ENCODE measurements around the gene VSTM4.
A peak's percentile ranks its signal among the peaks of the same experiment; 100 is the strongest.

The VSTM4 gene

DNA sequence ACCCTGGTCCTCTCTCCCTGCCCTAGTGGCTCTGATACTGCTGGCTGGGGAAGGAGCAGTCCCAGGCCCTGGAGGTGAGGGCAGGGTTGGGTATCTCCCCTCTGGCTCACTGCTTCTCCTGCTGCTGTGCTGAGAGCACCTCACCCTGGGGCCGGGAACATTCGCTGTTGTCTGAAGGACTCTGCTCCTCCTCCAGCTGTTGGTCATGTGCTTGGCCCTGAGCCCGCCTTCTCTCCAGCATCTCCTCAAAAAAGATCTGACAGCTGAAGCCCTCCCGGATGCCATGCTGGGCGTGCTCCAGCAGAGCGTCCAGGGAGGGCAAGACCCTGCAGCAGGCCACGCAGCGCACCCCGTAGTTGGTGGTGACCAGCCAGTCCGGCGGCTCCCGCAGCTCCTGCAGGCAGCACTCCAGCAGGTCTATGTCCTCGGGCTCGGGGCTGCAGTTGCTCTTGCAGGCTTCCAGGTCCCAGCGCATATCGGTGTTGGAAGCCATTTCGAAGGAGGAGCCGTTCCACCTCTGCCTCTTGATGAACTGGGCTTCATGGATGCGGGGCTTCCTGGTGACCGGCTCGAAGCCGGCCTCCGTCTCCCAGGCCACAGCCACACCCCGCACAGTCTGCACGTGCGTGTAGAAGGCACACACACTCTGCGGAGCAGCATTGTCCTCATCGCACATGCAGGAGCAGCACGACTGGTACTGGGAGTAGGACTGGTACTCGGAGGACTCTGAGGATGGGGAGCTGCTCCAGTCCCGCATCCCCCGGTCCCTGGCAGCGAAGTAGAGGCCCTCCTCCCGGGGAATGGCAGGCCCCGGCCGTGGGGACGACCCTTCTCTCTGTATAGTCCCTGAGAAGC is 16.4 kb upstream of the VSTM4 start:
- Histone ChIP-seq H3K4me1 (ENCODE audit: control insufficient read depth in 1 of 2, insufficient read depth in 2 of 2, low read length in 2 of 2) (no peaks in the 10 kb centered on the region), H3K36me3 (ENCODE audit: control insufficient read depth in 1 of 2, insufficient read depth in 2 of 2, low read length in 2 of 2) (no peaks in the 10 kb centered on the region), H3K27me3 (ENCODE audit: low read depth, low read length) (no peaks in the 10 kb centered on the region), H3K4me3 (ENCODE audit: low read depth in 1 of 2, low read length in 2 of 2) (no peak overlapping the region), H3K27ac (ENCODE audit: low read length) (no peak overlapping the region), H3K9me3 (ENCODE audit: control insufficient read depth in 1 of 2, low read length in 2 of 2) (no peaks in the 10 kb centered on the region)

DNA sequence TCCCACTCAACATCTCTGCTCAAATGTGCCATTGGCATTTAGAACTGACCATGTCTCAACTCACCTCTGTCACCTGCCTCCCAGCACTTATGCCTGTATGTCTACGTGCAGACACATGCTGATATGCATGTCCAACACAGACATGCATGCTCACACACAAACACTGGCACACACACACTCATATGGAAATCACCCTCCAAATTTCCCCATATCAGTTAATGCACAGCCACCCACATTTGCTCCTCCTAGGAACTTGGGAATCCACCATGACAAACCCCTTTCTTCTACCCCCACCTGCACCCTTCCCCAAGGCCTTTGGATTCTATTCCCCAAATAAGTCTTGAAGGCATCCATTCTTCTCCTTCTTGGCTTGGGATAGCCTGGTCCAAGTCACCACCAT is 14.1 kb upstream of the VSTM4 start:
- Histone ChIP-seq H3K9me3 (ENCODE audit: control insufficient read depth in 1 of 2, low read length in 2 of 2) (no peaks in the 10 kb centered on the region), H3K4me3 (ENCODE audit: low read depth in 1 of 2, low read length in 2 of 2) (no peak overlapping the region), H3K27ac (ENCODE audit: low read length) (no peak overlapping the region), H3K36me3 (ENCODE audit: control insufficient read depth in 1 of 2, insufficient read depth in 2 of 2, low read length in 2 of 2) (no peaks in the 10 kb centered on the region), H3K4me1 (ENCODE audit: control insufficient read depth in 1 of 2, insufficient read depth in 2 of 2, low read length in 2 of 2) (no peaks in the 10 kb centered on the region), H3K27me3 (ENCODE audit: low read depth, low read length) (no peaks in the 10 kb centered on the region)

DNA sequence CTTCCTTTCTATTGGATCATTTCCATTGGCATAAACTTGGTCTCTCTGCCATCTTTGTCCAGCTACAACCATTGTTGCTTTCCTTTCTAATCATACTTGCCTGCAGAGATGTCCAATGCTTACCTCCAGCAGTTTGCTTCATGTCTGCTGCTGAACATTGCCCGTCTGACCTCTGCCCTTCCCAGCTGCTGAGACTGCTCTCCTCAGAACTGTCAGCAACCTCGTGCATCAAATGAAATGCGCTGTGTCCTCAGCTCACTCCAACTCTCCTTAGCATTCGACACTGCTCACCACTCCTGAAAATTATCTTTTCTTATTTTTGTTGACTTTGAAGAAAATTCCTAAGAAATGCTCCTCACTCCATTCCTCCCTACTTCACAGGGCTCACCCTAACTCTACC is 13.5 kb upstream of the VSTM4 start:
- Histone ChIP-seq H3K4me1 (ENCODE audit: control insufficient read depth in 1 of 2, insufficient read depth in 2 of 2, low read length in 2 of 2) (no peaks in the 10 kb centered on the region), H3K27me3 (ENCODE audit: low read depth, low read length) (no peaks in the 10 kb centered on the region), H3K27ac (ENCODE audit: low read length) (no peak overlapping the region), H3K36me3 (ENCODE audit: control insufficient read depth in 1 of 2, insufficient read depth in 2 of 2, low read length in 2 of 2) (no peaks in the 10 kb centered on the region), H3K9me3 (ENCODE audit: control insufficient read depth in 1 of 2, low read length in 2 of 2) (no peaks in the 10 kb centered on the region), H3K4me3 (ENCODE audit: low read depth in 1 of 2, low read length in 2 of 2) (no peak overlapping the region)

DNA sequence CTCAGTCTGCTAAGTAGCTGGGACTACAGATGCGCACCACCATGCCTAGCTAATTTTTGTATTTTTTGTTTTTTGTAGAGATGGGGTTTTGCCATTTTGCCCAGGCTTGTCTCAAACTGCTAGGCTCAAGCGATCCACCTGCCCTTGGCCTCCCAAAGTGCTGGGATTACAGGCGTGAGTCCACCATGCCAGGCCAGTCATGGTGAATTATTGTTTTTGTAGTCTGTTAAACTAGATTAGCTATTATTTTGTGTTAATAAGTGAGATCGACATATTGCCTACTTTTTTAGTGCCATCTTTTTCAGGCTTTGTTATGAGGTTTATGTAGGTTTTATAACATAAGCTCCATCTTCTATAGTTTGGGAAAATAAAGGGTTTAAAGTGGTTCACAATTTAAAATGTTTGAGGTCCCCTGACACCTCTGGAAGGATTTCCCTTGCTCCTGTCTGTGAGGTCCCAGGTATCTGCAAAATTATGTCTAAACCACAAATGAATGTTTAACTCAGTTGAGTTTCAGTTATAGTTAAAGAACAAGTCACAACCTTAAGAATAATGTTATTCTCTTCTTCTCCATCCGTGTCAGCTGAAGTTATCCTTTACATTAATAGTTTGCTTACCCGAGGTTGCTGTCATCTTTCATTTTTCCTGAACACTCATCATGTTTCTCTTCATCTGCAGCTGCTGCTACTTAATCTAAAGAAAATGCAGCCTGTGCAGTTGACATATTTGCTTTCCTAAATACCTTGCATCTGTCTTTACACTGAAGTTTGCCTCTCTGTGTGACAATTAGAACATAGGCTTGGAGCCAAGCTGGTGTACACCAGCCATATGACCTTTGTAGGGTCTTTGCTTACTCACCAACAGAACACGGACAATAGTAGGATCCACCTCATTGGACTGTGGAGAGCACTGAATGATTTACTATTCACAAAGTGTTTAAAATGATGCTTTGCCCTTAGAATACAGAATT is 8.9 kb upstream of the VSTM4 start:
- no peak overlapping the region for H3K4me3 ChIP-seq (ENCODE audit: low read depth in 1 of 2, low read length in 2 of 2)
- H3K27me3 ChIP-seq (ENCODE audit: low read depth, low read length), result no peaks in the 10 kb centered on the region
- no peak overlapping the region for H3K27ac ChIP-seq (ENCODE audit: low read length)
- H3K36me3 ChIP-seq (ENCODE audit: control insufficient read depth in 1 of 2, insufficient read depth in 2 of 2, low read length in 2 of 2), result no peaks in the 10 kb centered on the region
- H3K4me1 ChIP-seq (ENCODE audit: control insufficient read depth in 1 of 2, insufficient read depth in 2 of 2, low read length in 2 of 2), result no peaks in the 10 kb centered on the region
- H3K9me3 ChIP-seq (ENCODE audit: control insufficient read depth in 1 of 2, low read length in 2 of 2), result no peaks in the 10 kb centered on the region

DNA sequence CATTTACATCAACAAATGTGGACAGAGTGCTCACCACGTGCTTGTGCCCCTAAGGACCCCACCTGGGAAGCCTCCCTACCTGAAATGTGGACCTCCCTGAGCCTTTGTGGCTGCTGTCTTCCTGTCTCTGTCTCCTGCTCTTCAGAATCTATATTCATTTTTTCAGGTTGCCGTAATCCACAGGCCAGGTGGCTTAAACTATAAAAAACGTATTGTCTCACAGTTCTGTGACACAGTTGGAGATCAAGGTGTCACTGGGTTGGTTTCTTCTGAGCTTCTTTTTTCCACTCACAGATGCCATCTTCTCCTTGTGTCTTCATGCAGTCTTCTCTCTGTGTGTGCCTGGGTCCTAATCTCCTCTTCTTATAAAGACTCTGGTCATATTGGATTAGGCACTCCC is 5.6 kb upstream of the VSTM4 start:
- Histone ChIP-seq H3K4me3 (ENCODE audit: low read depth in 1 of 2, low read length in 2 of 2) (no peak overlapping the region), H3K27ac (ENCODE audit: low read length) (no peak overlapping the region), H3K36me3 (ENCODE audit: control insufficient read depth in 1 of 2, insufficient read depth in 2 of 2, low read length in 2 of 2) (no peaks in the 10 kb centered on the region), H3K4me1 (ENCODE audit: control insufficient read depth in 1 of 2, insufficient read depth in 2 of 2, low read length in 2 of 2) (no peaks in the 10 kb centered on the region), H3K9me3 (ENCODE audit: control insufficient read depth in 1 of 2, low read length in 2 of 2) (no peaks in the 10 kb centered on the region), H3K27me3 (ENCODE audit: low read depth, low read length) (no peaks in the 10 kb centered on the region)

DNA sequence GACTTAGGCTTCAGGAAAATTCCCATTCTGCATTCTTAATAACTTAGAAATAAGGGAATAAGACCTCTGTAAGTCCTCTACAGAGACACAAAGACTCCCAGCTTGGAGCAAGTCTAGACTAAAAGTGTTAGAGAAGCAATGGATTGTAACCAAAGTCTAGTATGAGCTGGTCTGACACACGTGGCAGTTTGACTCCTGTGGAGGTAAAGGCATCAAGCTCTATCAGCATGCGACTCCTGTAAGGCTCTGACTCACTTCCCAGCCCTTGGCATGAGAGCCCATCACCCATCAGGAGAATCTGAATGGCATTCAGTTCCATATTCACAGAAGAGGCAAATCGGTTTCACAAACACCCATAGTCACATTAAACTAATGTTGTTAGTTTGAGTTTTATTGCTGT is 4.4 kb upstream of the VSTM4 start:
- no peaks in the 10 kb centered on the region for H3K27me3 ChIP-seq (ENCODE audit: low read depth, low read length)
- H3K4me3 ChIP-seq (ENCODE audit: low read depth in 1 of 2, low read length in 2 of 2), result no peak overlapping the region

DNA sequence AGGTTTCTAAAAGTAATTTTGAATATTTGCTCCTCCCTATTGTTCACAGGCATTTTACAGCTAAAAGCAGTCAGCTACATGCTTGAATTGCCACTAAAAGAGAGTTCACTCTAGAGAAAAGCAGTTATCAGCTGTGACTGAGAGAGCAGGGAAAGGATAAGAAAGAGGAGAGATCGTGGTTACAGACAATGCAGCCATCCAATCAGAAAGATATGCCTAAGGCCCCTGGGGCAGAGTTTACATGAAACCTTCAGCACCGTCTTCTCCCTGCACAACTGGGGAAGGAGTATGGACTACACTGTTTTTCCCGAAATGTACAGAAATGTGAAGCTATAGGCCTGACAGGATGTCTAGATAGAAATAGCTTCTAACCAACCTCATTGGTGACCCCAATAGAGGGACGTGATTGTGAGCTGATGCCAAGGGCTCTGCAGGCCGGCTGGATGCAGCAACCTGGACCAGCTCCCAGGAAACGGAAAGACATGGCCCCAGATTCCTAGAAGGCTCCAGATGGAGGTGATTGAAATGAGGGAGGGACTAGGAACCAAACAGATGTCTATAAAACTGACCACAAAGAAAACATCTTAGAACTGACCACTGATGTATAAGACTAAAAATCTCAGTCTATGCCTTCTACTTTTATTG is 3.2 kb upstream of the VSTM4 start:
- Histone ChIP-seq H3K27me3 (ENCODE audit: low read depth, low read length) (no peaks in the 10 kb centered on the region), H3K4me1 (ENCODE audit: control insufficient read depth in 1 of 2, insufficient read depth in 2 of 2, low read length in 2 of 2) (peaks cover 0 to 3% of the 10 kb centered on the region in 2 donors), H3K36me3 (ENCODE audit: control insufficient read depth in 1 of 2, insufficient read depth in 2 of 2, low read length in 2 of 2) (no peaks in the 10 kb centered on the region), H3K27ac (ENCODE audit: low read length) (no peak overlapping the region), H3K9me3 (ENCODE audit: control insufficient read depth in 1 of 2, low read length in 2 of 2) (no peaks in the 10 kb centered on the region), H3K4me3 (ENCODE audit: low read depth in 1 of 2, low read length in 2 of 2) (no peak overlapping the region)

More for the DNA sequence above, 4.4 kb upstream of the VSTM4 start:
- Histone ChIP-seq H3K27ac (ENCODE audit: low read length) (no peak overlapping the region), H3K9me3 (ENCODE audit: control insufficient read depth in 1 of 2, low read length in 2 of 2) (no peaks in the 10 kb centered on the region), H3K36me3 (ENCODE audit: control insufficient read depth in 1 of 2, insufficient read depth in 2 of 2, low read length in 2 of 2) (no peaks in the 10 kb centered on the region), H3K4me1 (ENCODE audit: control insufficient read depth in 1 of 2, insufficient read depth in 2 of 2, low read length in 2 of 2) (no peaks in the 10 kb centered on the region)

DNA sequence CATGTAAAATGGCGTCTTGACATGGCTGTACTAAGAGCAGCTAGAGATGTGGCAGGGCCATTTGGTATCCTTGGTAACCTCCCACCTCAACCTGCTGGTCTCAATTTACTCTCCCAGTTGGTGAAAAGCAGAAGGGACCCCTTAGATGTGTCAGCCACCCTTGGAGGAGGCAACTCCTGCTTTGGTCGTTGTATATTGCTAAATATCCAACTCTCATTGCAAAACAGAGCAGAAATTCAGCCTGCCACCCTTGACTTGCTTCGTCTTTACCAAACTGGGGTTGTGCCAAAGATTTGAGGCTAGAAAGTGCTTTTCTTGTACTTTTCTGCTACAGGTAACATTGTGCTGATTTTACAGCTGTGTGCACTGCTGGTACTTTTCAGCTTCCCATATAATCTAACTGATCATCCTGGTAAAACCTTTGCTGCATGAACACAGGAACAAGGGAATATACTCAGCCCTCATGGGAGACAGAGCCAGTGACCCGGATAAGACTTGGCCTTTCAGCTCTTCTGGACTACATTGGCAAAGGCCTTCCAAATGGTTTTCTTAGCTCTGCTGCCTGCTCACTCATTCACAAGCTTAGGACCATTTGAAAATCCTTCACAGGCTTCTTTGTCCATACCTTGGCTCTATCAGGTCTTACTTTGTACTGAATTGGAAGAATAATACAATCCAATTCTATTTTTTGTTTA is 2.2 kb upstream of the VSTM4 start:
- Histone ChIP-seq H3K36me3 (ENCODE audit: control insufficient read depth in 1 of 2, insufficient read depth in 2 of 2, low read length in 2 of 2) (no peaks in the 10 kb centered on the region), H3K27ac (ENCODE audit: low read length) (no peak overlapping the region), H3K4me3 (ENCODE audit: low read depth in 1 of 2, low read length in 2 of 2) (no peak overlapping the region), H3K27me3 (ENCODE audit: low read depth, low read length) (no peaks in the 10 kb centered on the region), H3K9me3 (ENCODE audit: control insufficient read depth in 1 of 2, low read length in 2 of 2) (no peaks in the 10 kb centered on the region), H3K4me1 (ENCODE audit: control insufficient read depth in 1 of 2, insufficient read depth in 2 of 2, low read length in 2 of 2) (peaks cover 0 to 11% of the 10 kb centered on the region in 2 donors)

DNA sequence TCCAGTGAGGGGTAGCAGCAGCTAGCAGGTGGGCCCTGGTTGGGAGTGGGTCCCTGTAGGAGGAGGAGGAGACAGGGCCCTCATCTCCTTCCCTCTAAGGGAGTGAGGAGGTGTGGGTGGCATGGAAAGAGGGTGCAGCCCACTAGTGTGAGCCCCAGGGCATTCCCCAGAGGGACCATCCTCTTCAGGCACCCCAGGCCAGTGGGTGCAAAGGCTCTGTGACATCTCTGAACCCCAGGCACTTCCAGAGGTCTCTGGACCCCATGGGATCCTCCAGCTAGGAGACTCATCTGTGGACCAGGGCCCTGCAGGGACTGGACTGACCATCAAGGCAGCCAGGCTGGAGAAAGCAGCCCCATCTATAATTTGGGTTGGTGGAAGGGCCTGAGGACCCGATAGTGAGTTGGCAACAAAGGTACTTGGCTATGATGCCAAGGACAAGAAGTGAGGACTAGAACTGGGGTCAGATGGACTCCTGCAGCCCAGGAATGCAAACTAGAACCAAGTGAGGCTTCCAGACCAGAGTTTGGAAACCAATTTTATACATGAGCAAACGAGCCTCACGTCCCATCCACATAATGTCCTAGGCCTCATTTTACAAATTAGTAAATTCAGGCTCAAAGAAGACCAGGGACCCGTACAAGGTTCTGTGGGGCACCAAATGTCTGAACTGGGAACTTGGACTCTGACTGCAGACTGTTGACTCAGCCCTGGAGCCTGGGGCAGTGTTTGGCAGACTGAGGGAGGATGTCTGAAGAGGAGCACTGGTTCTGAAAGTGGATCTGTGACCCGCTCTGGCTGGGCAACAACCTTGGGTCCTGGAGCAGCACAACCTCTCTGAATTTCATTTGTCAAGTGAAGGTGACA is 1.4 kb upstream of the VSTM4 start:
- no peaks in the 10 kb centered on the region for H3K9me3 ChIP-seq (ENCODE audit: control insufficient read depth in 1 of 2, low read length in 2 of 2)
- H3K4me1 ChIP-seq (ENCODE audit: control insufficient read depth in 1 of 2, insufficient read depth in 2 of 2, low read length in 2 of 2), result peaks cover 0 to 11% of the 10 kb centered on the region in 2 donors
- H3K36me3 ChIP-seq (ENCODE audit: control insufficient read depth in 1 of 2, insufficient read depth in 2 of 2, low read length in 2 of 2), result no peaks in the 10 kb centered on the region
- H3K27me3 ChIP-seq (ENCODE audit: low read depth, low read length), result no peaks in the 10 kb centered on the region
- H3K4me3 ChIP-seq (ENCODE audit: low read depth in 1 of 2, low read length in 2 of 2), result no peak overlapping the region
- H3K27ac ChIP-seq (ENCODE audit: low read length), result no peak overlapping the region

DNA sequence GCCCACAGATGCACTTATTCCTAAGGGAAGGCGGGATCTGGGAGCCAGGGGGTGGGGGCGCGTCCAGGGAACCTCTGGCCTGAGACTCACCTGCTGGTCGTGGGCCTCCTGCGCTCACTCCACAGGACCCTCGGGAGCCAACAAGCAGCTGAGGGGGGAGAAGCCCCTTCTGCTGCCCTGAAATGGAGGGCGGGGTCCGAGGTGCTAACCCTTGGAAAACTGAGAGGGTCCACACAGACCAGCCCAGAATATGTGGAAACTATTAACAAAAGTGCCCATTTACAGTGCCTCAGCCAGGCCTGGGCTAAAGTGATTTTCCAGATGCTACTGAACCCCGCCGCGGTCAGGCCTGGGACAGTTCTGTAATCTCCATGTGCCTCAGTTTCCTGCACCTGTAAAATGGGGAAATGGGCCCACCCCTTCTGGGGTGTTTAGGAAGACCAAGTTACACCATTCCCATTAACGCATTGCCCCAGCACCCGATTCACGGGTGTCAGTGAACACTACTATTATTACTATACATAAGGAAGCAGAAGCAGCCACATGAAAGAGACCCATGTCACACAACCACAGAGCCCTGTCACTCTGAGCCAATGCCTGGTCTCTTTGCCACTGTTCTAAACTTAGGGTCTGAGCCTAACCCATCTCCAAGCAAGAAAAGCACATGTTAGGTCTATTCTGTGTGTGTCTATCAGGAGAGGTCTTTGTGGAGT is 630 bp upstream of the VSTM4 start:
- Histone ChIP-seq H3K27ac (ENCODE audit: low read length) (no peak overlapping the region), H3K4me3 (ENCODE audit: low read depth in 1 of 2, low read length in 2 of 2) (peak overlapping the region in 1 of 2 donors; percentile 42), H3K27me3 (ENCODE audit: low read depth, low read length) (no peaks in the 10 kb centered on the region), H3K36me3 (ENCODE audit: control insufficient read depth in 1 of 2, insufficient read depth in 2 of 2, low read length in 2 of 2) (no peaks in the 10 kb centered on the region), H3K9me3 (ENCODE audit: control insufficient read depth in 1 of 2, low read length in 2 of 2) (no peaks in the 10 kb centered on the region), H3K4me1 (ENCODE audit: control insufficient read depth in 1 of 2, insufficient read depth in 2 of 2, low read length in 2 of 2) (peaks cover 0 to 11% of the 10 kb centered on the region in 2 donors)

Measured in muscle layer of duodenum (tissue), 2 donors.